ENCODE results near the gene MAD1L1. TPM values are rescaled to one million over a fixed set of nuclear protein-coding genes. Genes with fewer than 3 reads are reported as not detected.
"Not testable (repeated sequence)": the region's sequence is repeated elsewhere in the genome, so short reads cannot be mapped to it uniquely, and the experiment has no call there.

The MAD1L1 gene
- total RNA-seq, 1 donor from 2014 or later = 56.2 TPM

DNA sequence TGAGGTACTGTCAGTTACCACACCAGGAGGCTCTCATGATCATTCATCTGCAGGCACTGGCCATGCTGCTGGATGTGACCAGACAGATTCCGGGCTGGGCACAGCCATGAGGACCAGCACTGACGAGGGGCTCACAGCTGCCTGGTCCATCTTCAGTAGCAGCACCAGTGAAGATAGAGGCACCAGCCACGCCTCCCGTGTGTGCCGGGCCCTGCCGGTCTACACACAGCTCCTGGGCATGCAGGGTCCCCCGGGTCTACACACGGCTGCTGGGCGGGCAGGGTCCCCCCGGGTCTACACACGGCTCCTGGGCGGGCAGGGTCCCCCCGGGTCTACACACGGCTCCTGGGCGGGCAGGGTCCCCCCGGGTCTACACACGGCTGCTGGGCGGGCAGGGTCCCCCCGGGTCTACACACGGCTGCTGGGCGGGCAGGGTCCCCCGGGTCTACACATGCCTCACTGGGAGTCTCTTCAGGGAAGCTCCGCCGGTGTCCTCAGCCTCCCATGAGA is 236.8 kb downstream of the MAD1L1 start:
- DNase-seq (ENCODE audit: low spot score); H3K4me3 Mint-ChIP-seq; intact Hi-C loops (cut with micrococcal nuclease); H3K9me3 Mint-ChIP-seq; H3K27me3 Mint-ChIP-seq (ENCODE audit: insufficient read depth); H3K36me3 Mint-ChIP-seq (ENCODE audit: low read depth); H3K27ac Mint-ChIP-seq; H3K4me1 Mint-ChIP-seq (ENCODE audit: low read depth): not testable (repeated sequence)

DNA sequence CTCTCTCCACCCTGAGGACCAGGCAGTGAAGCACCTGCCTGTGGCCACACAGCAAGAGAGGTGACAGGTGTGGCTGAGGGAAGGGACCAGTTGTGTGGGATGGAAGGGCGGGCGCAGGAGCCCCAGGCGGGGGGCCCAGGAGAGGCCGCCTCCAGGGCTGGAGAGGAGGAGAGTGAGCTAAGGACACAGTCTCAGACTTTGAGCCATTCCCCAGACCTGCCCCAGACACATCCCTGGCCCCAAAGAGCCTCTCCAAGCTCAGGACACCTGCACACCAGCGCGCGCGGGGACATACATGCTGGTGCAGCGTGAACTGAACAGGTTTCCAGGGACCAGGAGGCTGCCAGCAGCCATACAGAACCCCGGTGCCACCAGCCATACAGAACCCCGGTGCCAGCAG is 237.3 kb downstream of the MAD1L1 start:
- Mint-ChIP-seq H3K4me3 (no peak overlapping the region), H3K4me1 (ENCODE audit: low read depth) (no peaks in the 10 kb centered on the region), H3K36me3 (ENCODE audit: low read depth) (no peaks in the 10 kb centered on the region), H3K27ac (no peak overlapping the region), H3K9me3 (no peaks in the 10 kb centered on the region), H3K27me3 (ENCODE audit: insufficient read depth) (no peaks in the 10 kb centered on the region)
- no peak for DNase-seq (ENCODE audit: low spot score)
- intact Hi-C loops (cut with micrococcal nuclease) = no loop called here

GRCh38 chr7:1994931-1995330 is 237.8 kb downstream of the MAD1L1 start:
- Mint-ChIP-seq H3K27ac (no peak overlapping the region), H3K27me3 (ENCODE audit: insufficient read depth) (no peaks in the 10 kb centered on the region), H3K4me3 (no peak overlapping the region)

GRCh38 chr7:1993776-1994740 is 238.7 kb downstream of the MAD1L1 start:
- Mint-ChIP-seq H3K36me3 (ENCODE audit: low read depth) (no peaks in the 10 kb centered on the region), H3K4me3 (no peak overlapping the region), H3K4me1 (ENCODE audit: low read depth) (no peaks in the 10 kb centered on the region), H3K9me3 (no peaks in the 10 kb centered on the region), H3K27ac (no peak overlapping the region), H3K27me3 (ENCODE audit: insufficient read depth) (no peaks in the 10 kb centered on the region)
- DNase-seq (ENCODE audit: low spot score) = no peak
- intact Hi-C loops (cut with micrococcal nuclease) = no loop called here

More at GRCh38 chr7:1994931-1995330, 237.8 kb downstream of the MAD1L1 start:
- Mint-ChIP-seq H3K4me1 (ENCODE audit: low read depth) (no peaks in the 10 kb centered on the region), H3K9me3 (no peaks in the 10 kb centered on the region), H3K36me3 (ENCODE audit: low read depth) (no peaks in the 10 kb centered on the region)
- intact Hi-C loops (cut with micrococcal nuclease) = no loop called here
- DNase-seq (ENCODE audit: low spot score) = no peak

- Mint-ChIP-seq H3K27me3 (ENCODE audit: insufficient read depth) (no peaks in the 10 kb centered on the region), H3K4me3 (no peak overlapping the region), H3K4me1 (ENCODE audit: low read depth) (no peaks in the 10 kb centered on the region), H3K36me3 (ENCODE audit: low read depth) (no peaks in the 10 kb centered on the region), H3K27ac (no peak overlapping the region), H3K9me3 (no peaks in the 10 kb centered on the region)
- DNase-seq (ENCODE audit: low spot score) = no peak
- intact Hi-C loops (cut with micrococcal nuclease) = no loop called here
These were observed 239.6 kb downstream of the MAD1L1 start for GRCh38 chr7:1993031-1993695.

- Mint-ChIP-seq H3K9me3 (no peaks in the 10 kb centered on the region), H3K27ac (no peak overlapping the region), H3K36me3 (ENCODE audit: low read depth) (no peaks in the 10 kb centered on the region), H3K27me3 (ENCODE audit: insufficient read depth) (no peaks in the 10 kb centered on the region), H3K4me3 (no peak overlapping the region), H3K4me1 (ENCODE audit: low read depth) (no peaks in the 10 kb centered on the region)
- no peak for DNase-seq (ENCODE audit: low spot score)
- intact Hi-C loops (cut with micrococcal nuclease) = no loop called here
These were observed 240.2 kb downstream of the MAD1L1 start for GRCh38 chr7:1992554-1992953.

DNA sequence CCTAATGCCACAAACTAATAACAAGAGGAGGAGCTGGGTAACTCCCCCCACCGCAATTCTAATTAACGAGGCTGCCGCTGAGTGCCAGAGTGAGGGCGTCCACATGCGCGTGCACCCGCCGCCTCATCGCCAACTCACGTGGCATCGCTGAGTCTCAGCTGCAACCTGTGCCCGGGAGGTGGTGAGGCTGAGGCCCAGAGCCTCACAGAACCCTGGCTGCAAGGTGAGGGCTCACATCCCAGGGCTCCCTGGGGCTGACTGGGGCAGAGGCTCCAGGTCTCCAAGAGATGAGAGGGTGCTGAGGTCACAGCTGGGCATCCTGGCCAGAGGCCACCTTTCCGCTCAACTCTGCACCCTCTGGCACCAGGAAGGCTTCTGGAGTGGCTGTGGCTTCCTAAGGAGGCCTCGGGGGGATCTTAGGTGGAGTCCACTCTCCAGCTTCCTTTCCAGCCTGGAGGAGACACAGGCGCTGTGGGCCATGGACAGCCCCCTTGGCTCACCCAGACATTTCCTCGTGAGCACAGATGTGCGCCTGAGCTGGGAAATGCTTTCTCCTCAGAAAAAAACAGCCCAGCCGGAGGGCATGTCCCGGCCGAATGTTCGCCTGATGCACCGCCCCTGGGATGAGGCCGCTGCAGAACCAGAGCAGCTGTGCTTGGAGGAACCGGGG is 242.6 kb downstream of the MAD1L1 start:
- peaks cover 16% of the 10 kb centered on the region for H3K4me1 Mint-ChIP-seq (ENCODE audit: low read depth)
- no peak overlapping the region for H3K27ac Mint-ChIP-seq
- no peak for DNase-seq (ENCODE audit: low spot score)
- intact Hi-C loops (cut with micrococcal nuclease) = no loop called here
- H3K4me3 Mint-ChIP-seq = no peak overlapping the region
- H3K27me3 Mint-ChIP-seq (ENCODE audit: insufficient read depth) = no peaks in the 10 kb centered on the region
- no peaks in the 10 kb centered on the region for H3K36me3 Mint-ChIP-seq (ENCODE audit: low read depth)
- no peaks in the 10 kb centered on the region for H3K9me3 Mint-ChIP-seq

- no peak overlapping the region for H3K27ac Mint-ChIP-seq
- no peak for DNase-seq (ENCODE audit: low spot score)
- H3K4me3 Mint-ChIP-seq = no peak overlapping the region
- H3K4me1 Mint-ChIP-seq (ENCODE audit: low read depth) = peaks cover 22% of the 10 kb centered on the region
- H3K27me3 Mint-ChIP-seq (ENCODE audit: insufficient read depth) = no peaks in the 10 kb centered on the region
- H3K36me3 Mint-ChIP-seq (ENCODE audit: low read depth) = no peaks in the 10 kb centered on the region
- no peaks in the 10 kb centered on the region for H3K9me3 Mint-ChIP-seq
- intact Hi-C loops (cut with micrococcal nuclease) = no loop called here
These were observed 243.5 kb downstream of the MAD1L1 start for GRCh38 chr7:1989049-1989860.

DNA sequence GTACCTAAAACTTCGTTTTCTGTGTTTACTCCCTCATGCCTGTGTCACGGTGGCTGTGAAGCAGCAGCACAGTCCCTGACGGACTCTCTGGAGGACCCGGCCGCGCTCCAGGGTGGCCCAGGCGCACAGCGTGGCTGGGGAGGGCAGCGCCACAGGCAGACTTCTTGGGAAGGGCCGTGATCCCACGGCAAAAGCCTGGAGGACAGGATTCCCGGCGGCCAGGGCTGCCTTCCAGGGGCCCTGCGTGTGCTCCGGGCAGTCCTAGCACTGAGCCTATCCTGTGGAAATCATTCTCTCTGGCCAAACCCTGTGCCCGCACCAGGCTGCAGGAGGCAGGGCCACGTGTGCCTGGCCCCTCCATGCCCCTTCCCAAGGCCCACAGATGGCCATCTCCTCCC is 244.2 kb downstream of the MAD1L1 start:
- Mint-ChIP-seq H3K4me3 (no peak overlapping the region), H3K4me1 (ENCODE audit: low read depth) (peaks cover 22% of the 10 kb centered on the region), H3K36me3 (ENCODE audit: low read depth) (no peaks in the 10 kb centered on the region), H3K27ac (no peak overlapping the region), H3K9me3 (no peaks in the 10 kb centered on the region), H3K27me3 (ENCODE audit: insufficient read depth) (no peaks in the 10 kb centered on the region)
- intact Hi-C loops (cut with micrococcal nuclease) = no loop called here
- DNase-seq (ENCODE audit: low spot score) = no peak

DNA sequence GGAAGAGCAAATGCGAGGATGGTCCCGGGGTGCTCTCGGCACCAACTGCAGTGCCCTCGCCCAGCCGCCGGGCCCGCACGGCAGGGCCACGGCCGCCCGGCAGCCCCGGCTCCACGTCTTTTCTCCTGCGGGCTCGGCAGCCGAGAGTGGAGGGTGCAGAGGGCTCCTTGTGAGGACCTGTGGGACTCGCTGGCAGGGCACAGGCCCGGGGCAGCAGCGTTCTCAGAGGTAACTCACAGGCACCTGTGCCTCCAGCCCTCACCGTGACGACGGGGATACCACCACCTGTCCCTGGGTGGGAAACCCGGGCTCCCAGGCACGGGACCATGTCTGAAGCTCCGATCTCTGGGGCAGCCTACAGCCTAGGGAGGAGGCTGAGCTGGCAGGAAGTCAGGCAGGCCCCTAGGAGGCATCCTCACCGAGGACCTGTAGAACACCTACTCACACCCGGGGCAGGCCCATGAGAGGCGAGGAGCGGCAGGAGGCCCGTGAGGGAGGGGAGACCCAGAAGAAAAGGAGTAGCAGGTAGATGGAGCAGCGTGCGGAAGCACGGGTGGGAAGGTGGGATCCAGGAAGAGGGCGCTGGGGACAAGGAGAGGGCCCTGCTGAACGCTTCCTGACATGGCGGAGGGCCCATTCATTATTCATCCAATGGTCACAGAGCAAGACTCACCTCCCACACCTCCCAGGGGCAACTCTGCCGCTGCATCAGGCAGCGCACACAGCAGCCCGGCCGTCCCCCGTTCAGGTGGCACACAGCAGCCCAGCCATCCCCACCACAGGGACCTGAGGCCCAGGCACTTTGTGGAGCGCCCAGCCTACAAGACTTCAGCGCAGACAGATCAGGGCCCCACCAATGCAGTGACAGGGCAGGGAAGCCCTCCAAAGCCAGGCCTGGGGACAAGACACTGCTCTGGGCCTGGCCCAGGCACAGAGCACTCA is 244.9 kb downstream of the MAD1L1 start:
- H3K4me1 Mint-ChIP-seq (ENCODE audit: low read depth) = peaks cover 22% of the 10 kb centered on the region
- H3K27ac Mint-ChIP-seq = peak overlapping the region; percentile 55
- H3K4me3 Mint-ChIP-seq = no peak overlapping the region

DNA sequence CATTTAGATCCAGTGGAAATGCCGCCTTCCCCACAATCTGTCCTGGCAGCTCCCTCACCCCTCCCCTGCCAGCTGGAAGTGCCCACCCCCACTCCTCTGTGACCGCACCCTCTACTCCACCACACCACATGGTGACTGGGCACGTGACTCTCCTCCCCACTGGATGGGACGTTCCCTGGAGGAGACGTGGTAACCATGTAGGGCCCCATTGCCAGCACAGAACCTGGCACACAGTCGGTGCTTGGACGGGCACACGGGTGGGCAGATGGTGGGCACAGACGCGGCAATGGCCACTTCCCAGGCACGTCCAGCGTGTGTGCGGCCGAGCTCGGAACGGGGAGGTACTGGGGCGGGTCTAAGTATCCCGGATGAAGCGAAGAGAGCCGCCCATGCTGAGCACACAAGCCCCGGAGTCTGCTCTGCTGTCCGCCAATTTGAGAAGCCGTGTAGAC is 245.6 kb downstream of the MAD1L1 start:
- Mint-ChIP-seq H3K4me1 (ENCODE audit: low read depth) (peaks cover 22% of the 10 kb centered on the region), H3K4me3 (peak overlapping the region; percentile 29), H3K27ac (peak overlapping the region; percentile 59), H3K36me3 (ENCODE audit: low read depth) (no peaks in the 10 kb centered on the region), H3K9me3 (no peaks in the 10 kb centered on the region), H3K27me3 (ENCODE audit: insufficient read depth) (no peaks in the 10 kb centered on the region)
- intact Hi-C loops (cut with micrococcal nuclease) = no loop called here
- no peak for DNase-seq (ENCODE audit: low spot score)

More for the DNA sequence above, 244.9 kb downstream of the MAD1L1 start:
- Mint-ChIP-seq H3K9me3 (no peaks in the 10 kb centered on the region), H3K27me3 (ENCODE audit: insufficient read depth) (no peaks in the 10 kb centered on the region), H3K36me3 (ENCODE audit: low read depth) (no peaks in the 10 kb centered on the region)
- no peak for DNase-seq (ENCODE audit: low spot score)
- intact Hi-C loops (cut with micrococcal nuclease) = no loop called here
